Cardiac fibroblast (primary cell): ENCODE results near the gene FLT3LG.
"Not testable (repeated sequence)": the region's sequence is repeated elsewhere in the genome, so short reads cannot be mapped to it uniquely, and the experiment has no call there.

Source experiments
- DNase-seq, 2 donors: peaks; one replicate each; pipeline versions ENCODE4 v3.0.0 to v3.0.0-alpha.2; 2010; ENCODE audit warnings: low read depth in 2 of 2
- H3K4me3 ChIP-seq, 2 donors: replicated peaks in 1 of 2; 1 replicate in 1 of 2; 2 replicates in 1 of 2; pipeline ENCODE4 v1.5.1; 2011; ENCODE audit warnings: low read depth in 2 of 2, low read length in 2 of 2, mild to moderate bottlenecking in 2 of 2, moderate library complexity in 1 of 2
- TF ChIP-seq, protein P1 (sequence below): IDR thresholded peaks from one replicate; pipeline ENCODE4 v1.5.1; 2011; ENCODE audit warnings: low read depth, mild to moderate bottlenecking, low read length, inconsistent platforms

FLT3LG gene

DNA sequence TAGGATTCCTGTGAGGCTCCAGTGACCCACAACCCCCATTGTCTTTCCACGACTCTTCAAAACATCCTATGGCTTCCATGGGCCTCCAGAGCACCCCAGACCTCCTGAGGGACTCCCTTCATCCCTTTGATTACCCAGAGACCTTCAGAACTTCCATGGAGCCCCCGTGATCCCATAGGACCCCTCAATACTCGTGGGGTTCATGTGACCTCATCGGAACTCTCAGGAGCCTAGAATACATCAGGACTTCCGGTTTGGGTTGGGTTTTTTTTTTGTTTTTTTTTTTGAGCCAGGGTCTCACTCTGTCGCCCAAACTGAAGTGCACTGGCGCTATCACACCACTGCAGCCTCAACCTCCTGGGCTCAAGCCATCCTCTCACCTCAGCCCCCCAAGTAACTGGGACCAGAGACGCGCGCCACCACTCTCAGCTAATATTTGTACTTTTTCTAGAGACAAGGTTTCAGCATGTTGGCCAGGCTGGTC is 20.2 kb upstream of the FLT3LG start:
- H3K4me3 ChIP-seq = peak overlapping the region; percentile 68 to 80
- no peak for DNase-seq
- TF ChIP-seq, protein P1, sequence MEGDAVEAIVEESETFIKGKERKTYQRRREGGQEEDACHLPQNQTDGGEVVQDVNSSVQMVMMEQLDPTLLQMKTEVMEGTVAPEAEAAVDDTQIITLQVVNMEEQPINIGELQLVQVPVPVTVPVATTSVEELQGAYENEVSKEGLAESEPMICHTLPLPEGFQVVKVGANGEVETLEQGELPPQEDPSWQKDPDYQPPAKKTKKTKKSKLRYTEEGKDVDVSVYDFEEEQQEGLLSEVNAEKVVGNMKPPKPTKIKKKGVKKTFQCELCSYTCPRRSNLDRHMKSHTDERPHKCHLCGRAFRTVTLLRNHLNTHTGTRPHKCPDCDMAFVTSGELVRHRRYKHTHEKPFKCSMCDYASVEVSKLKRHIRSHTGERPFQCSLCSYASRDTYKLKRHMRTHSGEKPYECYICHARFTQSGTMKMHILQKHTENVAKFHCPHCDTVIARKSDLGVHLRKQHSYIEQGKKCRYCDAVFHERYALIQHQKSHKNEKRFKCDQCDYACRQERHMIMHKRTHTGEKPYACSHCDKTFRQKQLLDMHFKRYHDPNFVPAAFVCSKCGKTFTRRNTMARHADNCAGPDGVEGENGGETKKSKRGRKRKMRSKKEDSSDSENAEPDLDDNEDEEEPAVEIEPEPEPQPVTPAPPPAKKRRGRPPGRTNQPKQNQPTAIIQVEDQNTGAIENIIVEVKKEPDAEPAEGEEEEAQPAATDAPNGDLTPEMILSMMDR = no peak

DNA sequence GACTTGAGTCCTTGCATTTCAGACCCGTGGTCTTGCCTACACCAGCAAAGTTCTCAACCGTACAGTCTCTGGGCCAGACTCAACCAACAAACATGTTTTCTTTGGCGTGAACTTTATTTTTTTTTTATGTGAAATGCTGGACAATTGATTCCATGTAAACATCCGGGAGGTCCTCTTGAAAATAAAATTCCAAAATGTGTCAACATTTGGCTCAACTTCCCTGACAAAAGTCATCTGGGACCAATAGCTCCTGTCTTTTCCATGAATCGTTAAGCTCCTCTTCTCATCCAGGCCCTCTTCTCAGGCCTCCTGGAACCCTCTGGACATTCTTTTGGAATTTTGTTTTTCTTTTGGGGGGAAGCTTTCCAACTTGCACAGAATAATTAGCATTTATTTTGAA is 18.2 kb upstream of the FLT3LG start:
- DNase-seq = peak; percentile 30 to 83
- no peak overlapping the region for H3K4me3 ChIP-seq
- TF ChIP-seq, protein P1 = no peak

DNA sequence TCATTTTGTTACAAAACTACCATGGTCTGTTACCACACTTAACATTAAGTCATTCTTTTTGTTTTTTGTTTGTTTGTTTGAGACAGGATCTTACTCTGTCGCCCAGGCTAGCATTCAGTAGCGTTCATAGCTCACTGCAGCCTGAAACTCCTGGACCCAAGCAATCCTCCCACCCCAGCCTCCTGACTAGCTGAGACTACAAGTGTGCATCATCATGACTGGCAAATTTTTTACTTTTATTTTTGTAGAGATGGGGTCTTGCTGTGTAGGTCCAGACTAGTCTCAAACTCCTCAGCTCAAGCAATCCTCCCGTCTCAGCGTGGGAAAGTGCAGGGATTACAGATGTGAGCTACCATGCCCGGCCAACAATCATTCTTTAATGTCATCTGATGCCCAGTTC is 17.7 kb upstream of the FLT3LG start:
- peak; percentile 33 to 71 for DNase-seq
- TF ChIP-seq, protein P1 = no peak
- H3K4me3 ChIP-seq = no peak overlapping the region

DNA sequence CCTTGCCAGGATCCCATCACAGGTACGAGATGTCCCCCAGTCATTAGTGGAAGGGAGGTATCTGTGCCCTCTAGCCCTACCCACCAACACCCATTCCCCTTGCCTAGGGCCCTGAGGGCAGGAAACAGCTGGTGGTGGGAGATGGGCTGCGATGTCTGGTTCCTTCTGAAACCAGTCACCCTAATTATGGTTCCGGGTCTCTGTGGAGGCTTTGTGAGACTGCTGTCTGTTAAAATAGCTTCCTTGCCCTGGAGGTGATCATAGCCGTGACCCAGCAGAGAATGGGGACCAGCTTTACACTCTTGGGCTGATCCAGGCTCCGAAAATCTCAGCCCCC is 15.5 kb upstream of the FLT3LG start:
- no peak for DNase-seq
- TF ChIP-seq, protein P1 = no peak
- H3K4me3 ChIP-seq = no peak overlapping the region

DNA sequence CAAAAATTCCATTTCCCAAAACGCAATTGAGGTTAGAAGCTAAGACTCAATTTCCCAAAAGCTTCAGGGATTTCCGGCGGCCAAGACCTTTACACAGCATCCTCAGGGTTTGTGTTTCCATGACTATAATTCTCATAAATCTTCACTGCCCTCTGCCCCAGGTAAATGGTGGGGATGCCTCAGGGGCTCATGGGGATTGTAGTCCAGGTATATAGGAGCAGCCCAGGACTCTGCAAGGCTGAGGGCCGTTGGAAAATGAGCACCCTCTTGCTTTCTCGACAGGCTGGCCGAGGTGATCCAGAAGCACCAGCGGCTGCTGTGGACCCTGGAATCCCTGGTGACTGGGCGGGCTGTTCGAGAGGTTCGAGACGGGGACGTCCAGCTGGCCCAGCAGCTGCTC is 14.6 kb upstream of the FLT3LG start:
- no peak overlapping the region for H3K4me3 ChIP-seq

DNA sequence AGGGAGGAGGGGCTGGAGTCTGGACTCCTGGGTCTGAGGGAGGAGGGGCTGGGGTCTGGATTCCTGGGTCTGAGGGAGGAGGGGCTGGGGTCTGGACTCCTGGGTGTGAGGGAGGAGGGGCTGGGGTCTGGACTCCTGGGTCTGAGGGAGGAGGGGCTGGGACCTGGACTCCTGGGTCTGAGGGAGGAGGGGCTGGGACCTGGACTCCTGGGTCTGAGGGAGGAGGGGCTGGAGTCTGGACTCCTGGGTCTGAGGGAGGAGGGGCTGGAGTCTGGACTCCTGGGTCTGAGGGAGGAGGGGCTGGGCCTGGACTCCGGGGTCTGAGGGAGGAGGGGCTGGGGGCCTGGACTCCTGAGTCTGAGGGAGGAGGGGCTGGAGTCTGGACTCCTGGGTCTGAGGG is 12.9 kb upstream of the FLT3LG start:
- H3K4me3 ChIP-seq, DNase-seq: not testable (repeated sequence)

More for the DNA sequence above, 14.6 kb upstream of the FLT3LG start:
- no peak for DNase-seq
- TF ChIP-seq, protein P1 = no peak

DNA sequence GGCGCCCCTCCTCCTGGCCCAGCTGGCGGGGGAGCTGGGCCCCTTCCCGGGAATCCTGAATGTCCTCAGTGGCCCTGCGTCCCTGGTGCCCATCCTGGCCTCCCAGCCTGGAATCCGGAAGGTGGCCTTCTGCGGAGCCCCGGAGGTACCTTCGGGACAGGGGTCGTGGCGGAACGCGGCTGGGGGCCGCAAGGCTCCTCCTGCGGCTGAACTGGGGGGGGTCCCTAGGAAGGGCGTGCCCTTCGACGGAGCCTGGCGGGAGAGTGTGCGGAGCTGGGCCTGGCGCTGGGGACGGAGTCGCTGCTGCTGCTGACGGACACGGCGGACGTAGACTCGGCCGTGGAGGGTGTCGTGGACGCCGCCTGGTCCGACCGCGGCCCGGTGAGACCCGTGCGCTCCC is 12.4 kb upstream of the FLT3LG start:
- no peak for DNase-seq
- TF ChIP-seq, protein P1 = no peak
- no peak overlapping the region for H3K4me3 ChIP-seq
